Measurements from ENCODE around the gene AGAP3. TPM values are rescaled to one million over a fixed set of nuclear protein-coding genes. Genes with fewer than 3 reads are reported as not detected.

The AGAP3 gene
- total and polyA plus RNA-seq, 2 donors (not counting 1 experiment from before 2014, with no cell fraction given) = 32.9 to 34.2 TPM

- H3K36me3 ChIP-seq (ENCODE audit: control insufficient read depth, insufficient read depth, low read length) = peaks cover 38% of the 10 kb centered on the region
- H3K4me2 ChIP-seq (ENCODE audit: extremely low read depth, insufficient read depth, low read length) = no peak overlapping the region
- H3K9me3 ChIP-seq (ENCODE audit: control insufficient read depth, insufficient read depth, low read depth, low read length) = no peaks in the 10 kb centered on the region
- H3K9ac ChIP-seq (ENCODE audit: insufficient read depth, low read length) = no peak overlapping the region
- TF ChIP-seq CTCF (conservative IDR thresholded peaks at IDR 0.05 in 1 of 2, IDR thresholded peaks at IDR 0.05 in 1 of 2; ENCODE audit: low read depth in 1 of 2, low read length in 2 of 2) (no peak), EZH2 (IDR thresholded peaks at IDR 0.05; ENCODE audit: low read length, missing control alignments) (no peak)
- no peak for DNase-seq (ENCODE audit: low read depth in 2 of 2)
- peaks cover 26% of the 10 kb centered on the region for H3K79me2 ChIP-seq (ENCODE audit: control insufficient read depth, insufficient read depth, low read length)
- no peak overlapping the region for H2AFZ ChIP-seq (ENCODE audit: low read length)
- no peaks in the 10 kb centered on the region for H3K27me3 ChIP-seq (ENCODE audit: control insufficient read depth, insufficient read depth, low read length)
- H4K20me1 ChIP-seq (ENCODE audit: control insufficient read depth, extremely low read depth, insufficient read depth, low read length) = no peaks in the 10 kb centered on the region
- H3K4me3 ChIP-seq (replicated peaks in 1 of 4; ENCODE audit: control extremely low read depth in 1 of 4, insufficient read depth in 1 of 4, low read depth in 3 of 4, low read length in 4 of 4) = no peak overlapping the region
- no peak overlapping the region for H3K27ac ChIP-seq (ENCODE audit: insufficient read depth, low read length)
- peaks cover 10% of the 10 kb centered on the region for H3K4me1 ChIP-seq (ENCODE audit: control insufficient read depth, extremely low read depth, insufficient read depth, low read length)
Measured at GRCh38 chr7:151065516-151065915, 20.8 kb upstream of the AGAP3 start.

- Histone ChIP-seq H3K9me3 (ENCODE audit: control insufficient read depth, insufficient read depth, low read depth, low read length) (no peaks in the 10 kb centered on the region), H3K4me2 (ENCODE audit: extremely low read depth, insufficient read depth, low read length) (no peak overlapping the region), H3K79me2 (ENCODE audit: control insufficient read depth, insufficient read depth, low read length) (peaks cover 17% of the 10 kb centered on the region), H4K20me1 (ENCODE audit: control insufficient read depth, extremely low read depth, insufficient read depth, low read length) (no peaks in the 10 kb centered on the region), H2AFZ (ENCODE audit: low read length) (no peak overlapping the region), H3K4me1 (ENCODE audit: control insufficient read depth, extremely low read depth, insufficient read depth, low read length) (peaks cover 8% of the 10 kb centered on the region), H3K27me3 (ENCODE audit: control insufficient read depth, insufficient read depth, low read length) (no peaks in the 10 kb centered on the region), H3K36me3 (ENCODE audit: control insufficient read depth, insufficient read depth, low read length) (peaks cover 44% of the 10 kb centered on the region), H3K27ac (ENCODE audit: insufficient read depth, low read length) (no peak overlapping the region), H3K4me3 (replicated peaks in 1 of 4; ENCODE audit: control extremely low read depth in 1 of 4, insufficient read depth in 1 of 4, low read depth in 3 of 4, low read length in 4 of 4) (no peak overlapping the region), H3K9ac (ENCODE audit: insufficient read depth, low read length) (no peak overlapping the region)
- no peak for DNase-seq (ENCODE audit: low read depth in 2 of 2)
- TF ChIP-seq EZH2 (IDR thresholded peaks at IDR 0.05; ENCODE audit: low read length, missing control alignments) = no peak
- TF ChIP-seq CTCF (conservative IDR thresholded peaks at IDR 0.05 in 1 of 2, IDR thresholded peaks at IDR 0.05 in 1 of 2; ENCODE audit: low read depth in 1 of 2, low read length in 2 of 2) = no peak
Measured at GRCh38 chr7:151066273-151066974, 19.9 kb upstream of the AGAP3 start.

DNA sequence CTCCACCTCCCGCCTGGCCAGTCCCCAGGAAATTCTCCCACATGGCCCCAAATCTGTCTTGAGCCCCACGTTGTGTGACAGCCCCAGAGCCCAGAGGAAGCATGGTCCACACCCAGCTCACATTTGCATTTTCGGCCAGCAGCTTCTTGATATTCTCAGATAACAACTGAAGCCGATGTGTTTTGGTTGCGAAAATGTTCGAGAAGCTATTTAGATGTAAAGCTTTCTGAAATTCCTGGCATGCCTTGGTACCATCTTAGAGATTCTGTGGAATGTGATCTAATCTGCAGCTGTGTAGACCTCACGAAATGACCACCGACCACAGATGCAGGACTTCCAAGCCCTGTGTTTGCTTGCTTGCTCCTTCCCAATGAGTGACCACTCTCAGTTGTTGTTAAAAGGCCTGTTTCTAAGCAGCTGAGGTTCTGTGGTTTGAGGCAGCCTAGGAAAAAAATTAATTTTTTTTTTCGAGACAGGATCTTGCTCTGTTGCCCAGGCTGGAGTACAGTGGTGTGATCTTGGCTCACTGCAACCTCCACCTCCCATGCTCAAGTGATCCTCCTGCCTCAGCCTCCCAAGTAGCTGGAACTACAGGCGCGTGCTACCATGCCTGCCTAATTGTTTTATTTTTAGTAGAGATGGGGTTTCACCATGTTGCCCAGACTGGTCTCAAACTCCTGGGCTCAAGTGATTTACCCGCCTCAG, 18.1 kb upstream of the AGAP3 start:
- Histone ChIP-seq H3K9me3 (ENCODE audit: control insufficient read depth, insufficient read depth, low read depth, low read length) (no peaks in the 10 kb centered on the region), H3K27ac (ENCODE audit: insufficient read depth, low read length) (no peak overlapping the region), H3K27me3 (ENCODE audit: control insufficient read depth, insufficient read depth, low read length) (no peaks in the 10 kb centered on the region), H2AFZ (ENCODE audit: low read length) (no peak overlapping the region), H4K20me1 (ENCODE audit: control insufficient read depth, extremely low read depth, insufficient read depth, low read length) (no peaks in the 10 kb centered on the region), H3K4me1 (ENCODE audit: control insufficient read depth, extremely low read depth, insufficient read depth, low read length) (no peaks in the 10 kb centered on the region), H3K4me2 (ENCODE audit: extremely low read depth, insufficient read depth, low read length) (no peak overlapping the region), H3K36me3 (ENCODE audit: control insufficient read depth, insufficient read depth, low read length) (peaks cover 44% of the 10 kb centered on the region), H3K9ac (ENCODE audit: insufficient read depth, low read length) (no peak overlapping the region), H3K4me3 (replicated peaks in 1 of 4; ENCODE audit: control extremely low read depth in 1 of 4, insufficient read depth in 1 of 4, low read depth in 3 of 4, low read length in 4 of 4) (no peak overlapping the region), H3K79me2 (ENCODE audit: control insufficient read depth, insufficient read depth, low read length) (peaks cover 3% of the 10 kb centered on the region)
- peak in 1 of 2 donors; percentile 72 for DNase-seq (ENCODE audit: low read depth in 2 of 2)
- TF ChIP-seq EZH2 (IDR thresholded peaks at IDR 0.05; ENCODE audit: low read length, missing control alignments) (no peak), CTCF (conservative IDR thresholded peaks at IDR 0.05 in 1 of 2, IDR thresholded peaks at IDR 0.05 in 1 of 2; ENCODE audit: low read depth in 1 of 2, low read length in 2 of 2) (no peak)

Measured in fibroblast of lung (primary cell).